PFSK-1 (cell line): ENCODE data around the gene FAM20A.

Experiments used
- FOXP2 ChIP-seq: optimal IDR thresholded peaks from 2 replicates; pipeline ENCODE3; 2011; ENCODE audit warnings: borderline replicate concordance, control low read depth, inconsistent platforms; ENCODE audit not compliant: insufficient read depth; ENCODE audit errors: extremely low read length, extremely low read depth
- POLR2AphosphoS5 ChIP-seq: IDR thresholded peaks from 2 replicates; pipeline ENCODE4 v1.6.1; 2012; ENCODE audit warnings: low read depth, mild to moderate bottlenecking, control low read depth, low read length, moderate library complexity
- REST ChIP-seq, 2 experiments: IDR thresholded peaks; 2 replicates each; pipeline versions ENCODE4 v1.6.1 to v1.8.0; 2011 to 2012; ENCODE audit warnings: low read depth in 2 of 2, low read length in 2 of 2, control low read depth in 1 of 2, inconsistent platforms in 1 of 2, mild to moderate bottlenecking in 1 of 2, moderate library complexity in 1 of 2; ENCODE audit not compliant: insufficient read depth in 1 of 2
- SIN3A ChIP-seq: IDR thresholded peaks from 2 replicates; pipeline ENCODE4 v1.6.1; 2012; ENCODE audit warnings: mild to moderate bottlenecking, low read length, moderate library complexity, borderline replicate concordance; ENCODE audit not compliant: insufficient read depth
- TAF1 ChIP-seq: IDR thresholded peaks from 2 replicates; pipeline ENCODE4 v1.6.1; 2012; ENCODE audit warnings: low read length, control low read depth, borderline replicate concordance; ENCODE audit not compliant: insufficient read depth

FAM20A gene

GRCh38 chr17:68584581-68585303, 16.4 kb downstream of the FAM20A start:
- TF ChIP-seq POLR2AphosphoS5 (no peak), REST (IDR thresholded peaks at IDR 0.05; ENCODE audit: insufficient read depth in 1 of 2, low read depth in 2 of 2, low read length in 2 of 2) (no peak), FOXP2 (no peak), SIN3A (no peak), TAF1 (no peak)

- TF ChIP-seq REST (IDR thresholded peaks at IDR 0.05; ENCODE audit: insufficient read depth in 1 of 2, low read depth in 2 of 2, low read length in 2 of 2) (no peak), SIN3A (no peak), TAF1 (no peak), POLR2AphosphoS5 (no peak), FOXP2 (no peak)
Observed at GRCh38 chr17:68581863-68582645, 19.1 kb downstream of the FAM20A start.

- TF ChIP-seq REST (IDR thresholded peaks at IDR 0.05; ENCODE audit: insufficient read depth in 1 of 2, low read depth in 2 of 2, low read length in 2 of 2) = no peak
- TF ChIP-seq FOXP2 = no peak
- no peak for TF ChIP-seq POLR2AphosphoS5
- no peak for TF ChIP-seq TAF1
- no peak for TF ChIP-seq SIN3A
Observed at GRCh38 chr17:68580236-68580770, 20.9 kb downstream of the FAM20A start.

- TF ChIP-seq POLR2AphosphoS5 (no peak), REST (IDR thresholded peaks at IDR 0.05; ENCODE audit: insufficient read depth in 1 of 2, low read depth in 2 of 2, low read length in 2 of 2) (no peak), FOXP2 (no peak), SIN3A (no peak), TAF1 (no peak)
Observed at GRCh38 chr17:68579194-68579927, 21.8 kb downstream of the FAM20A start.
